Prostate gland (tissue), 2 donors: ENCODE data around the gene BCL11B.

ENCODE experiments used
- POLR2AphosphoS5 ChIP-seq: sonication (generic); formaldehyde crosslinking; IDR thresholded peaks from one replicate; pipeline ENCODE4 v1.6.1; 2017; ENCODE audit warnings: antibody characterized with exemption
- TF ChIP-seq, protein P1 (sequence below), 4 experiments: fragments of 200-600 bp in 2 of 4; fragments of 450-650 bp in 2 of 4; sonication (generic) in 2 of 4; IDR thresholded peaks; 1 replicate in 3 of 4; 2 replicates in 1 of 4; pipeline ENCODE4 v1.5.1; 2016 to 2019; ENCODE audit warnings: antibody characterized with exemption in 4 of 4, mild to moderate bottlenecking in 2 of 4, moderate library complexity in 2 of 4

DNA sequence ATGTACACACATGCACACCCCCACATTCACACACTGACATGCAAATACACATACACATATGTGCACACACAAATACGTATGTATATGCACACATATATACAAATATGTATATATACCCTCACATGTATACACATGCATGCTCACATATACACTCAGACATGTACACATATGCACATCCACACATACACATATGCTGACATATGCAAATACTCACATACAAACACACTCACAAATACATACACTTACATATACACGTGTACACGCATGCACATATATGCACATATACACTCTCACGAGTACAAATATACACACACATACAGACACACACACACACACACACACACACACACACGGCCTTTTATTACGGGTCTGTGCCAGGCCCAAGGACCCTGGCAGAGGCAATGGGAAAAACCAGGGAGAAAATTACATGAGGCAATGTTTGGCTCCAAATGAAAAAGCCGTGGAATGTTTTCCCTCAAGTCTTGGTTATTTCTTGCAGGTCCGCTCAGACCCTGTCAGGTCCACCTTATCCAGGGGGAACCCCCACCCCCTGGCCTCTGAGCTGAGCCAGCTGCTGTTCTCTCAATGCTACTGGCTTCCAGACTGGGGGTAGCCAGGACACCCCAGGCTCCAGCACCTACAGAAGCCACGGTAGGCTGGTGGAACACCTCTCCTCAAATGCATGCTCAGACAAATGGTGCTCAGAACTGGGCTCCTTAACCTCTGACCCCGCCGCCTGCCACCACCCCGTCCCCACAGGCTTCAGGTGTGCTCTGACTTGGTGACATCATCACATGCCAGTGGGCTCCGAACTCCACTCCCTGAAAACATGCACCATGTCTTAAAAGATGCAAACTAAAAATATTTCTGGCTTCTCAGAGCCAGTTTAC, 54.7 kb downstream of the BCL11B start:
- TF ChIP-seq, protein P1, sequence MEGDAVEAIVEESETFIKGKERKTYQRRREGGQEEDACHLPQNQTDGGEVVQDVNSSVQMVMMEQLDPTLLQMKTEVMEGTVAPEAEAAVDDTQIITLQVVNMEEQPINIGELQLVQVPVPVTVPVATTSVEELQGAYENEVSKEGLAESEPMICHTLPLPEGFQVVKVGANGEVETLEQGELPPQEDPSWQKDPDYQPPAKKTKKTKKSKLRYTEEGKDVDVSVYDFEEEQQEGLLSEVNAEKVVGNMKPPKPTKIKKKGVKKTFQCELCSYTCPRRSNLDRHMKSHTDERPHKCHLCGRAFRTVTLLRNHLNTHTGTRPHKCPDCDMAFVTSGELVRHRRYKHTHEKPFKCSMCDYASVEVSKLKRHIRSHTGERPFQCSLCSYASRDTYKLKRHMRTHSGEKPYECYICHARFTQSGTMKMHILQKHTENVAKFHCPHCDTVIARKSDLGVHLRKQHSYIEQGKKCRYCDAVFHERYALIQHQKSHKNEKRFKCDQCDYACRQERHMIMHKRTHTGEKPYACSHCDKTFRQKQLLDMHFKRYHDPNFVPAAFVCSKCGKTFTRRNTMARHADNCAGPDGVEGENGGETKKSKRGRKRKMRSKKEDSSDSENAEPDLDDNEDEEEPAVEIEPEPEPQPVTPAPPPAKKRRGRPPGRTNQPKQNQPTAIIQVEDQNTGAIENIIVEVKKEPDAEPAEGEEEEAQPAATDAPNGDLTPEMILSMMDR (IDR thresholded peaks at IDR 0.05) = no peak
- no peak for TF ChIP-seq POLR2AphosphoS5
